GM18499 (cell line): ENCODE results near the gene TTC34.

ENCODE experiments used
- ATAC-seq: cut with Tn5 transposase; IDR thresholded peaks from one replicate; pipeline ENCODE4 v1.9.1; 2021; ENCODE audit warnings: moderate number of reproducible peaks; ENCODE audit not compliant: insufficient read depth, unreplicated experiment

The TTC34 gene

DNA sequence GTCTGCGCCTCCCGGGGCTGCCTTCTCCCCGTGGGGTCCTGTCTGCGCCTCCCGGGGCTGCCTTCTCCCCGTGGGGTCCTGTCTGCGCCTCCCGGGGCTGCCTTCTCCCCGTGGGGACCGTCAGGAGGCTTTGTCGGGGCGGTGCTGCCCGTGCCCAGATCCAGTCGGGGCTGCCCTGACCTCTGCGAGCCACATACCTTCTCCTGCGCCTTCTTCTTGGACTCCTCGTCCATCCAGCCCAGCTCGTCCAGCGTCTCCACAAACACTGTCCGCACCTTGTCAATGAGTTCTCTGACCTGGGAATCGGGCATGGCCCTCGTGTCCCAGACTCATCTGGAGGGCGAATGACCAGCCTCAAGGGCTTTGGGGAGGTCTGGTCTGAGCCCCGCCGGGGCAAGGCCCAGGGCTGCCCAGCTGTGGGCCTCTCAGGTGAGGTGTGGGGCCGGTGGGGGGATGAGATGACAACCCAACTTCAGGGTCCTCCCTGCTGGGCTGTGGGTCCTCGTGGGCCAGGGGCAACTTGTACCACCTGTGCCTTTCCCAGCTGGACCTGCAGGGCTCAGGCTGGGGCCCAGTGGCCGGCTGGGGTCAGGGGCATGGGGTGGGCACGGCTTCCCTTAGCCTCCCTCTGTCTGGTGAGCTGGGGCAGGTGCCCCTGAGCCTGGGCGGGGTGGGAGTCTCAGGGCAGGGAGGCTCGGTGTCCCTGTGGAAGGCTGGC, 205.5 kb downstream of the TTC34 start:
- ATAC-seq: no peak

DNA sequence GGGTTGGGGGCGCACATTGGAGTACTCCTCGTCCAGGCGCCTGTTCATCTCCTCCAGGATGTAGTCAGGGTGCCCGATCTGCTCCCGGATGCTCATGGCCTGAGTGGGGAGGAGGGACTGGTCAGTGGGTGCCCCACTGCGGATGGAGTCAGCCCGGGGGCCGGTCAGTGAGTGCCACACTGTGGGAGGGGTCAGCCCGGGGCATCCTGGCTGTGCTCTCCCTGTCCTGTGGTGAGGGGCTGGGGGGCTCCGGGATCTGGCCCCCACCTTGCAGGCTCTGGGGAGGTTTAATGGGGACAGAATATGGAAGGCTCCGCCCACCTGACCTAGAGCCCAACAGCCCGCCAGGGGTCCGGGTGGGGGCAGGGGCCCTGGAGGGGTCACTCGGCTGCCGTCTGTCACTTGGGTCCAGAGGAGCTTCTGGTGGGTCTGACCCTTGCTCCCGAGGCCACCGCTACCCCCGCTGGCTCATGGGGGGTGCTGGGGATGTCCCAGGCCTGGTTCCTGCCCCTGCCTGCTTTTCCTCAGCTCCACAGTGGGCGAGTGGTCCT, 206.2 kb downstream of the TTC34 start:
- no peak for ATAC-seq

- ATAC-seq: no peak
Observed at GRCh38 chr1:2594641-2595131, 206.8 kb downstream of the TTC34 start.

DNA sequence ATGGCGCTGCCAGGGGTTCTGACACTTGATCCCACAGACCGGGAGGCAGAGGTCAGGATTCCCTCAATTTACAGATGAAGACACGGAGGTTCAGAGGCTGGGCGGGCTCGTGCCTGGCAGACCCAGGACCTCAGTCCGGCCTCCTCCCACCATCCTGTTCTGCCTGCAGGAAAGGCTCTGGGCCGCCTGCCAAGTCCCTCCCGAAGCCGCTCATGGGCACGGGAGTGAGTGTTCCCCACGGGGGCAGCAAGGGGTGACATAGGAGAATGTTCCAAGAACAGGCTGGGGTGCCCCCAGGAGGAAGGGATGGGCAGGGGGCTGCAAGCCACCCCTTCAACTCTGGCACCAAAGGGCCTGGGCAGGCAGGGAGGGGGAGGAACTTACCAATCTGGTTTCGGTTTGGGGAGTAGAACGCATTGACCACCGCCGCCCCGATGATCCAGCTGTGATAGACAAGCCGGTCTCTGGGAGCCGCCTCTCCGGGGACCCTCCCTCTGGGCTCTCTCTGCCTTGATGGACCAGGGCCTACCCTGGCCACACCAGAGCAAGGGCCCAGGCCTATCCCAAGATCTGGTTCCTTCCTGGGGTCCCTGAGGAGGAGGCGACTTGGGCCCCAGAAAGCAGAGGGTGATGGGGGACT, 207.4 kb downstream of the TTC34 start:
- no peak for ATAC-seq

DNA sequence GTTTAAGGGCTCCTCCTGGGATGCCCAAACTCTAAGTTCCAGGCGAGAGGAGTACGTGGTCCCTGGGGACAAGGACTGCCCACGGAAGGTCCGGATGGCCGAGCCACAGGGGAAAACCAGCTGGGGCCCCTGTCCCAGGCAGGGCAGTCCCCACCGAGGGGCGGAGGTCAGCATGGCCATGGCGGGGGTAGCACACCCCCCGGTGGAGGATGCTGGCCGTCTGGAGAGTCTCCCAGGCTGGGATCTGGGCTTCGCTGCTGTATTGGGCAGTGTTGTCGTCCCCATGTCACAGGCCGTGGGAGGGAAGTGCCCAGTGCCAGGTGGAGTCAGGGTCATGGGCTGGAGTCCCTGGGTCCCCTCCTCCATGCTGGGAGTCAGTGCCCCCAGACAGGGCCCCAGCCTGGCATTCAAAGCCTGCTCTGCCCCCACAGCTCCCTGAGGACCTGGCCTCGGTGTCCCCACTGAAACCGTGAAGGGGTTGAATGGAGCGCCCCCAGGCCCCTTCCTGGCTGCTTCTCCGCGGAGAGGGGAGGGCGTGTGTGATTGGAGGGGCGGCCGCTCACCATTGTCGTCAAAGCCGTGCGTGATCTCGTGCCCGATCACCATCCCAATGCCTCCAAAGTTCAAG, 208.1 kb downstream of the TTC34 start:
- no peak for ATAC-seq

- no peak for ATAC-seq
Observed at GRCh38 chr1:2592672-2593071, 208.8 kb downstream of the TTC34 start.

- no peak for ATAC-seq
Observed at GRCh38 chr1:2591581-2592261, 209.8 kb downstream of the TTC34 start.

GRCh38 chr1:2591233-2591580, 210.3 kb downstream of the TTC34 start:
- ATAC-seq: no peak

DNA sequence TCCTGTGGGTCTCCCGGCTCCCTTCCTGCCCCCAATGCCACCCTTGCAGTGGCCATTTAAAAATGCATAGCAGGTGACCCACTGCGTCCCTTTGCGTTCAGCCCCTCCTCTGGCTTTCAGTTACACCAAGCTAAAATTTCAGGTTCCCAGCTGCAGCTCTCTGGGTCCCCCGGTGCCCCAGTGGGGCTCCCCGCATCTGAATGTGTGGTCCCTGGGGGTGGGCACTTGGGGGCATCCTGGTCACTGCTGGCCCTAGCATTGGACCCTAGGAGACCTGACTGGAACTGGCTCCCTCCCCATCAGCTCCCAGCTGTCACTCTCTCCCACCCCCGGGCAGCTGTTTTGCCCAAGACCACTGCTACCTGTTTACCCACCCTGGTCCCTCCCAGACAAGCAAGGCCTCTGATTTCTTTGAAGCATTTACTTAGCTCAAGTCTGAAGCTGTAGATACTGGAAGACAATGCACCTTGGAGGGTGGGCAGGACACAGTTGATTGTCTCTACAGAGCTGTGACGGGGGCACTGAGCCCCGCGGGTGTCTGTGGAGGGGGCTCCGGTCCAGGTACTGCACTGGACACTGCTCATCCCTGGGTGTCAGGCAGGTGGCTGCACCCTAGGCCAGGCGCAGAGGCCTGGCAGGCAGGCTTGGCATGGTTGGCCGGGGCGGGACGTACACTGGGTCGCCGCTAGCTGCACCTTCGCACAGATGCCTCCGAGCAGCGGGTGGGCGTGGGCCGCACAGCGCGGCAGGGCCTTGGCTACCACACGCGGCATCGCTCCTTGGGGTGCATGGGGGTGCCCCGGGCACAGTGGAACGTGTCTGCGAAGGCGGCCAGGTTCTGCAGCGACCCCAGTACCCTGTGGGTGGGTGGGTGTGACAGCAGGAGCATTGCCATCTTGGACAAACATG, 211.0 kb downstream of the TTC34 start:
- ATAC-seq: no peak

DNA sequence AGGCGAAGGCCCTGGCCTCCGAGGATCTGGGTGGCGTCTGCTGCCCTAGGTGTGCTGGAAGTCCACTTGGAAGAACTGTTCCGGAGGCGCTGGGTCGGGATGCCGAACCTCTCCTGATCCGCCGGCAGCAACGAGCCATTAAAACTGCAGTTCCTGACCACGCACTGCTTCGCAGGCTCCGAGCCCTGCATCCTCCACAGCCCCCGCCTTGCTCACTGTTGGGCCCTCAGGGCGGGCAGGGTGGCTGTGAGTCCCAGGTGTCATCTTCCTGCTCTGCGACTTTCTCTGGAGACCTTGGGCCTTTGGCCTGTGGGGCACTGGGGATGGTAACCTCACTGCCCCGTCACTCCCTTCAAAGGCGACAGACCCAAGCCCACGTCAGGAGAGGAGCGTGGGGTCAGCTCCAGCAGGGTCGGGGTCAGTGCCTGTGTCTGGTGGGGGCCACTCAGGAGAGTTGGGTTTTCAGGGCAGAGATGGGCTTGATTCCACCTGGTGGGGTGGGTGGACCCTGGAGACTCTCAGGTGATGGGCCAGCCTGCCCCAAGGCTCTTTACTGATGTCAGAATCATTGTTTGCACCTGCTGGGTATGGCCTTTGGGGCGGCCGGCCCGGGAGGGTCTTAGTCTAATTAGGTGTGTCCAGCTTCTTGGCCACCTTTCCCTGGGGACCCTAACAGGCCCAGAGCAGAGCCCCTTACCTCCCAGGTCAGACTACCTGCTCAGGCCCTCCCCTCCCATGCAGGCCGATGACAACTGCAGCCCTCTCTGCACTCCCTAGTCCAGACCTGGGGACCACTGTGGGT, 211.9 kb downstream of the TTC34 start:
- no peak for ATAC-seq

GRCh38 chr1:2588661-2589430, 212.6 kb downstream of the TTC34 start:
- ATAC-seq: no peak

GRCh38 chr1:2587860-2588571, 213.5 kb downstream of the TTC34 start:
- ATAC-seq: no peak

DNA sequence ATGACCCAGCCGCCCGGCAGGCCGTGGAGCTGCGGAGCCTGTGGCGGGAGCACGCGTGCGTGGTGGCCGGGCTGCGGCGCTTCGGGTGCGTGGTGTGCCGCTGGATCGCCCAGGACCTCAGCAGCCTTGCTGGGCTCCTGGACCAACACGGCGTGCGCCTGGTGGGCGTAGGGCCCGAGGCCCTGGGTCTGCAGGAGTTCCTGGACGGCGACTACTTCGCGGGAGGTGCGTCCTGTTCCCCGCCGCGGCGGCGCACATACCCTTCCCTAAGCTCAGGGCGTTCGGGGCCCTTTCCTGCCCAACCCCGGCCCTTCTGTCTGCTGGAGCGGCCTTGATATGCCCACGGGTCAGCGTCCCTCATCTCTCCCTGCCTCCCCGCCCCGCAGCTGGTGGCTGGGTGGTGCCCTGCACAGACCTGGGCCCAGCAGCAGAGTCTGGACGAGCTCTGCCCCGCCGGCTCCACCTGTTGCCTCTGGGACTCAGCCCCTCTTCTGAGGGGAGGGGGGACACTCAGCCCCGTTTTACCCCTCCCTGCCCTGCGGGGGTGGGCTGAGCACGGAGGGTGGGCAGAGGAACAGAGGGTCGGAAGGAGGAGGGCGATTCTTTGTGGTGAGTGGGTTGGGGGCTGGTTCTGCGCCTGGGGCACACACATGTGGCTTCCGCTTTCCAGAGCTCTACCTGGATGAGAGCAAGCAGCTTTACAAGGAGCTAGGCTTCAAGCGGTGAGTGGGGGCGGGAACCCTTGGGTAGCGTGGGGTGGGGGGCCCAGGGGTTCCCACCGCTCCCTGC, 214.2 kb downstream of the TTC34 start:
- ATAC-seq: no peak

DNA sequence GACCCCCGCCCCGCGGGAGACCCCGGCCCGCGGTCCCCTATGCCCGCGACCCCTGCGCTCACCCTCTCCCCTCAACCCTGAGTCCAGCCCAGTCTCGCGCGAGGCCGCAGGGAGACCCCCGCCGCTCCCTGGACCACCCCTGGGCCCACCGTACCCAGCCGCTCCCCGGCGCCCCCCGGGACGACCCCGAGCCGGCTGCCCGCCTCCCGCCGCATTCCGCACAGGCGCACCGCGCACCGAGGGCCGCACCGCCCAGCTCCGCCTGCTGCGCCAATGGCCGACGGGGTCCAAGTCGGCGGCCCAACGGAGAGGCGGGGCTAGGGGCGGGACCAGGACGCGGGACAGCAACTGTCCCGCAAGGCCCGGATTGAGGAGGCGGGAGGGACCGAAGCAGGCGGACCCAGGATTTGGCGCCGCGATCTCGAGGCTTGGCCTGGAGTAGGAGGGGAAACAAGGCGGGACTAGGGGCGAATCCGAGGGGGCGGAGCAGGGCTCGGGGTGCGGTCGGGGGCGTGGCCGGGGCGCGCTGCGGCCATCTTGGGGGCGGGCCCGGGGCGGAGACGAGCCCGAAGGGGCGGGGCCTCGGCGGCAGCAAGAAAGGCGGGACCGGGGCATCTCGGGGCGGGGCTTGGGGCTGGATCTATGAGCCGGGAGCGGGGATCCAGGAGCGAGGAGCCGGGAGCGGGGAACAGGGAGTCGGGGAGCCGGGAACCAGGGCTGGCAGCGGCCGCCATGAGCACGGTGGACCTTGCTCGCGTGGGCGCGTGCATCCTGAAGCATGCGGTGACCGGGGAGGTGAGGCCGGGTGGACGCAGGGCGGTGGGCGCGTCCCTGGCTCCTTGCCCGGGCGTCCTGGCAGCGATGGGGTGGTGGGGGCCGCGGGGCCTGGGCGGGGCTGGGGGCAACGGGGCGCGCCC, 215.1 kb downstream of the TTC34 start, which contains the start of gene PRXL2B:
Gene PRXL2B, plus strand, starts transcription at position 624 of the 917 bp plus-strand sequence. Its CDS starts 109 bp downstream, at position 733.
- peak; percentile 33 for ATAC-seq
